Measurements from ENCODE around the gene HOXA5. TPM values are rescaled to one million over a fixed set of nuclear protein-coding genes. Genes with fewer than 3 reads are reported as not detected.

HOXA5 gene
- total RNA-seq, 1 donor from 2014 or later = 16.0 TPM

- Histone ChIP-seq H3K36me3 (no peaks in the 10 kb centered on the region), H3K9me3 (no peaks in the 10 kb centered on the region), H3K4me3 (peak overlapping the region; percentile 45), H3K4me1 (peaks cover 23% of the 10 kb centered on the region), H3K27ac (peak overlapping the region; percentile 89), H3K27me3 (peaks cover 5% of the 10 kb centered on the region)
- intact Hi-C loops (cut with DNase I) = loop anchor here (5.0 kb wide), 1 partner anchor 264 kb away; no protein-coding TSS in a partner anchor
- TF ChIP-seq CTCF (IDR thresholded peaks at IDR 0.05) = no peak
- DNase-seq (no peak), ATAC-seq (no peak)
These were observed 21.8 kb downstream of the HOXA5 start for GRCh38 chr7:27121684-27122076.

GRCh38 chr7:27119412-27119911 lies 24.0 kb downstream of the HOXA5 start:
- Histone ChIP-seq H3K36me3 (no peaks in the 10 kb centered on the region), H3K4me3 (peak overlapping the region; percentile 65), H3K9me3 (no peaks in the 10 kb centered on the region), H3K4me1 (peaks cover 9% of the 10 kb centered on the region), H3K27me3 (peaks cover 5% of the 10 kb centered on the region), H3K27ac (peak overlapping the region; percentile 89)
- TF ChIP-seq CTCF (IDR thresholded peaks at IDR 0.05) = no peak
- DNase-seq (no peak), ATAC-seq (no peak)
- intact Hi-C loops (cut with DNase I) = no loop called here

- Histone ChIP-seq H3K27me3 (peaks cover 5% of the 10 kb centered on the region), H3K9me3 (no peaks in the 10 kb centered on the region), H3K27ac (peak overlapping the region; percentile 89), H3K4me1 (peaks cover 9% of the 10 kb centered on the region), H3K36me3 (no peaks in the 10 kb centered on the region), H3K4me3 (peak overlapping the region; percentile 65)
- DNase-seq (no peak), ATAC-seq (no peak)
- intact Hi-C loops (cut with DNase I) = no loop called here
- TF ChIP-seq CTCF (IDR thresholded peaks at IDR 0.05) = no peak
These were observed 24.9 kb downstream of the HOXA5 start for GRCh38 chr7:27118580-27118979.

- intact Hi-C loops (cut with DNase I) = no loop called here
- H3K4me1 ChIP-seq = peaks cover 9% of the 10 kb centered on the region
These were observed 25.5 kb downstream of the HOXA5 start for GRCh38 chr7:27117887-27118491.

GRCh38 chr7:27116962-27117886 lies 26.3 kb downstream of the HOXA5 start:
- Histone ChIP-seq H3K27ac (peak overlapping the region; percentile 89), H3K4me1 (peaks cover 9% of the 10 kb centered on the region), H3K4me3 (peak overlapping the region; percentile 65), H3K27me3 (no peaks in the 10 kb centered on the region), H3K36me3 (no peaks in the 10 kb centered on the region), H3K9me3 (no peaks in the 10 kb centered on the region)
- TF ChIP-seq CTCF (IDR thresholded peaks at IDR 0.05) = no peak
- no peak for ATAC-seq
- intact Hi-C loops (cut with DNase I) = no loop called here
- DNase-seq = no peak

More at GRCh38 chr7:27117887-27118491, 25.5 kb downstream of the HOXA5 start:
- H3K36me3 ChIP-seq = no peaks in the 10 kb centered on the region
- peak overlapping the region; percentile 65 for H3K4me3 ChIP-seq
- H3K27me3 ChIP-seq = peaks cover under 1% of the 10 kb centered on the region
- ATAC-seq (no peak), DNase-seq (no peak)
- H3K27ac ChIP-seq = peak overlapping the region; percentile 89
- H3K9me3 ChIP-seq = no peaks in the 10 kb centered on the region
- TF ChIP-seq CTCF (IDR thresholded peaks at IDR 0.05) = no peak
